HG02943 (cell line): ENCODE measurements around the gene GRB7.

Experiments
- ATAC-seq: cut with Tn5 transposase; IDR thresholded peaks from one replicate; pipeline ENCODE4 v1.9.1; 2021; ENCODE audit warnings: mild to moderate bottlenecking, low read depth, moderate library complexity; ENCODE audit not compliant: unreplicated experiment

Gene GRB7

GRCh38 chr17:39765766-39766165 is 28.0 kb downstream of the GRB7 start:
- ATAC-seq: no peak

GRCh38 chr17:39767147-39767546 is 29.4 kb downstream of the GRB7 start:
- no peak for ATAC-seq

- ATAC-seq: no peak
Measured at GRCh38 chr17:39769974-39770587, 32.3 kb downstream of the GRB7 start.

- no peak for ATAC-seq
Measured at GRCh38 chr17:39772415-39772814, 34.7 kb downstream of the GRB7 start.

GRCh38 chr17:39772987-39773934 is 35.5 kb downstream of the GRB7 start:
- no peak for ATAC-seq

- no peak for ATAC-seq
Measured at GRCh38 chr17:39774047-39774446, 36.3 kb downstream of the GRB7 start.

GRCh38 chr17:39775031-39775430 is 37.3 kb downstream of the GRB7 start:
- ATAC-seq: no peak

GRCh38 chr17:39776252-39776651 is 38.5 kb downstream of the GRB7 start:
- ATAC-seq: no peak

- no peak for ATAC-seq
Measured at GRCh38 chr17:39777534-39778365, 40.0 kb downstream of the GRB7 start.

- no peak for ATAC-seq
Measured at GRCh38 chr17:39781031-39781860, 43.5 kb downstream of the GRB7 start.

GRCh38 chr17:39781861-39782213 is 44.1 kb downstream of the GRB7 start:
- no peak for ATAC-seq

GRCh38 chr17:39782481-39782880 is 44.7 kb downstream of the GRB7 start:
- ATAC-seq: no peak

GRCh38 chr17:39782980-39783379 is 45.2 kb downstream of the GRB7 start:
- ATAC-seq: no peak

- ATAC-seq: no peak
Measured at GRCh38 chr17:39787041-39787440, 49.3 kb downstream of the GRB7 start.

- no peak for ATAC-seq
Measured at GRCh38 chr17:39787743-39788484, 50.2 kb downstream of the GRB7 start.

GRCh38 chr17:39791111-39791992 is 53.6 kb downstream of the GRB7 start:
- ATAC-seq: no peak

- ATAC-seq: no peak
Measured at GRCh38 chr17:39792526-39793221, 54.9 kb downstream of the GRB7 start.

- no peak for ATAC-seq
Measured at GRCh38 chr17:39793301-39793872, 55.6 kb downstream of the GRB7 start.
